Metanephros (tissue), 2 donors: ENCODE results near the gene FLRT3. TPM values are rescaled to one million over a fixed set of nuclear protein-coding genes. Genes with fewer than 3 reads are reported as not detected.

Experiments
- small RNA-seq: library from RNA; depleted of rRNA; stranded (forward); fragments of <200 nt; gene quantifications from one replicate; pipeline ENCODE3, GENCODE V24; 2014; ENCODE audit warnings: low replicate concordance
- total RNA-seq: library from RNA; depleted of rRNA; stranded (reverse); fragments of >200 nt; gene quantifications from one replicate; pipeline ENCODE4 v1.2.3, GENCODE V29; 2014

FLRT3 gene
- 57.6 TPM for total RNA-seq

GRCh38 chr20:14337400-14338171 lies at the start of gene FLRT3:
Gene FLRT3, minus strand, starts transcription at chr20:14337612. Its CDS starts 10,106 bp downstream, at chr20:14327506.

Small RNA genes lying within 50 kb of the gene (small RNA-seq; reads per million reads assigned to genes)
- not detected for gene RNU6-228P
